GM21528 (cell line): ENCODE data around the gene FHOD3.
A peak's percentile ranks its signal among the peaks of the same experiment; 100 is the strongest.

ENCODE experiments used
- ATAC-seq: cut with Tn5 transposase; IDR thresholded peaks from one replicate; pipeline ENCODE4 v1.9.1; 2021; ENCODE audit warnings: mild to moderate bottlenecking, moderate library complexity; ENCODE audit not compliant: unreplicated experiment, low FRiP score

Gene FHOD3

DNA sequence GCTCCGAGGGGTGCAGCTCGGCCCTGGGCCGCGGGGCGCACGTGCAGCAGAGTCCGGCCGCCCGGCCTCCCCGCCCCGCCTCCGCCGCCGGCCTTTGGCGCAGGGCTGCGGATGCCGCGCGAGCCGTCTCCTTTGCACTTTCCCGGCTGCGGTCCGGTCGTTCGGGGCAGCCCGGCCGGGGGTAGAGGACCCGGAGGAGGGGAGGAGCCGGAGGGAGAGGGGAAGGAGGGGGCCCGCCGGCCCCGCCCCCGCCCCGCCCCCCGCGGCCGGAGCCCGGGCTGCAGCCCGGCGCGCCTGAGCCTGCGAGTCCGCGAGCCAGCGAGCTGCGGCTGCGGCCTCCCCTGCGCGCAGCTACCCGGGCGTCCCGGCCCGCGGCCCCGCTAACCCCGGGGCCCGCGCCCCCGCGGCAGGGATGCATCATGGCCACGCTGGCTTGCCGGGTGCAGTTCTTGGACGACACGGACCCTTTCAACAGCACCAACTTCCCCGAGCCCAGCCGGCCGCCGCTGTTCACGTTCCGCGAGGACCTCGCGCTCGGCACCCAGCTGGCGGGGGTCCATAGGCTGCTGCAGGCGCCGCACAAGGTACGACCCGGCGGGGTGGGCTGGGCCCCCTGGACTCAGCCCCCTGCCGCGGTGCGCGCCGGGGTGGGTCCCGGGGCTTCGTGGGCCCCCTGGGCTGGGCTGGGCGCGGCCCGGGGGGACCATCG, at the start of gene FHOD3:
TSS of gene FHOD3 (plus strand) at position 297 of the 709 bp plus-strand sequence. CDS start at position 420, 123 bp downstream.
- ATAC-seq, result peak; percentile 59

DNA sequence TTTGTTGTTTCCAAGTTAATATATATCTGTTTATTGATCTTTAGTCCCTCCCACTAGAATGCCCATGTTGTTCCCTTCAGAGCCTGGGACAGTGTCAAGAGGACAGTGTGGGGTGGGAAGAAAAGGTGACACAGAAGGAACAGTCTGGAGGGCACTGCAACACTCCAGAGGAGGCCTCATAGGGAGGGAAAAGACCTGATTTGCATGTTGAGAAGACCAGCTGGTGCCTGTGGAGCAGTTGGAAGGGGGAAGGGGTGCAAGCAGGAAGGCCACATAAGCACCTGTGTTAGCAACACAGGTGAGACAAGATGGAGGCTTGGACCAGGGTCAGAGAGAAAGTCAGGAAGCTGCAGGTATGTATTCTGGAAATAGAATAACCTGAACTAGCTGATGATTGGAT, 48.1 kb upstream of the FHOD3 start:
- ATAC-seq, result no peak

DNA sequence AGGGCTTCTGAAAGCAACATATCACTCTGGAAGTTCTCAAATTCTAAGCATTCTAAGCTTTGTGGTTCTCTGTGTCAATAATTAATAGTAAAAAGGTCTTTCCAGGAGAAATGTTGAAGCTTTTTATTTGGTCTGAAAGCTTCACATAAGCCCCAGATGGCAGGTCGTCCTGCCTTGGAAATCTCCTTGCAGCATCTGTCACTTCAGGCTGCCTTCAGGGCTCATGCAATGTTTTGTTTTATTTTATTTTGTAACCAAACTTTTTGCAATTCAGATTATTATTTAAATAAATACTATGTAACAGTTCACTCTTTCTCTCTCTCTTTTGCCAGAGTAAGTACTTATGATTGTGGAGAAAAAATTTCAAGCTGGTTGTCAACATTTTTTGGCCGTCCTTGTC, 46.7 kb upstream of the FHOD3 start:
- ATAC-seq, result no peak

DNA sequence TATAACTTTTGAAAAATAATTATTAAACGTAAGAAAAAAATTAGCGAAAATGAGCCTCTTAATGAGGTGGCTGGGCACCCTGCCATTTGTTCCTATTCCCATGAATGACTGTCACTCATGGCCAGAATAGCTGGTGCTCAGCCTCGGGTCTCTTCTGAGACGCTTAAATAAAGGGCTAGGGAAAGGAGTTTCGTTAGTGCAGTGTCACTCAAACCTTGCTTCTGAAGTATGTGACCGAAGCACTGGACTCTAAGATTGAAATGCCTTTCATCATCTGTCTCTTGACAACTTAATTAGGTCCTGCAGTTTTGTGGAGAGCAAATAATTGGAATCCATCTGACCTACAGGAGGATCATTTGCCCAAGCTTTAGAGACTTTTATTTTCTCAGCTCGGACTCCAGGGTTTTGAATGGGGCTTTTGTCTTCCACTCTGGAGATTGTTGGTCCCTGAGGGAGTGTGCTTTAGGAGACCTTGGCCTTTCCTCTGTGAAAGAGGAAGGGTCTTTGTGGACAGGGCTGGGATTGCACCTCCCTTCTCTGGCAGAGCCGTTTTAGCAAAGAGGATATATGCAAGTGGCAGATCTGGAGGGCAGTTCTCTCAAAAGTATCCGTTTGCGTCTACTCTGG, 42.3 kb upstream of the FHOD3 start:
- no peak for ATAC-seq

DNA sequence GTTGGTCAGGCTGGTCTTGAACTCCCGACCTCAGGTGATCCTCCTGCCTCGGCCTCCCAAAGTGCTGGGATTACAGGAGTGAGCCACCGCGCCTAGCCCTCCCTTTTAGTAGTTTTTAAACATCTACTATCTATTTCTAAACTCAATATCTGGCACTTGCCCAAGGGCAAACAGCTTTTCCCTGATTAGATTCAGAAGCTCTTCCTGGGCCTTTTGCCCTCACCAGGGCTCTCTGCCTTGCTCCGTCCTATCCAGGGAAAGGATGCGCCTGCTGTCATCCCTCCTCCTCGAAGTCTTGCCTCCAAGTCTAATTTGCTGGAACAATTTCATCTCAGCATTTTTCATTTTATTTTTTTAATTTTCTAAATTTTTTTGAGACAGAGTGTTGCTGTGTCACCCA, 41.4 kb upstream of the FHOD3 start:
- ATAC-seq, result no peak

DNA sequence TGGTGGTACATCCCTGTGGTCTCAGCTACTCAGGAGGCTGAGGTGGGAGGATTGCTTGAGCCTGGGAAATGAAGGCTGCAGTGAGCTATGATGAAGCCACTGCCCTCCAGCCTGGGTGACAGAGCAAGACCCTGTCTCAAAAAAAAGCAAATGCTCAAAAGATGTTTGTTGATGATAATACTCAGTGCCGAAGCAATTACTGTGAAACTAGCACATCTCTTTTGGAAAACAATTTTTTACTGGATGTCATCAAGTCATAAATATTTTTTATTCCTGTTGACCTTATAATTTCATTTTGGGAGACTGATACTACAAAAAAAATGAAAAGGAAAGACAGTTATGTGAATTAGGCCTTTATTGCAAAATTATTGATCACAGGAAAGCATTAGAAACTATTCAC, 34.5 kb upstream of the FHOD3 start:
- ATAC-seq, result no peak

DNA sequence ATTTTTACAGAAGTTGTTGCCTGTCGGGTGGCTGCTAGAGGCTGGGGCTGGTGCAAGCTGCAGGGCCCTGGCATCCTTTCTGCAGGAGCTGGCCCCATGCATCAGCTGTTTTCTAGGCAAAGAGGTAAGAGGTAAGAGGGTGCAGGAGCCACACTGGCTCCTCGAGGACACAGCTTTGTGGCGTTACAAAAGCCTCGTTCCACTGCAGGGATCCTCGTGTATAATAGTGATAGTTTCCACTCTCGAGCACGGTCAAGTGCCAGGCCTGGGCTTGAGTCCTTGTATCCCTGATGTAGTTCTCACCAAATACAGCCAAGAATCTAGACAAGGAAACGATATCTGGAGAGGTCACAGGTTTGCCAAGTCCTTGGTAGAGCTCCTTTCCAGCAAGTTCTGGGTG, 33.2 kb upstream of the FHOD3 start:
- no peak for ATAC-seq

DNA sequence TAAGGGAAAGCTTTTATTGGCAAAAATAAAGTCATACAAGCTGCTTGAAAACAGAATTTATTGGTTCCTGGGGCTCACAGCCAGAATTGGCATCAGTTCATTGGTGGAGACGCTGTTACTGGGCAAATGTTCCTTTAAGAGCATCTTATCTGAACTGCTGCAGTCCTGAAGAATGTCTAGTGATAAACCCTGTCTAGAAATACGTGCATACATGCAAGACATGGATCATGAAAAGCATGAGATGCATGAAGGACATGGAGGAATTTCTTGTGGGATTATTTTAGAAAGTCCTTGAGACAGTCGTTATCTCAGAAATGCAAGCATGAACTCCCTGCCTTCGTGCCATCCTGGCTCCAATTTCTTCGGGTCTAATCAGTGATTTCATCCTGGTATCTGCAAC, 32.5 kb upstream of the FHOD3 start:
- no peak for ATAC-seq

DNA sequence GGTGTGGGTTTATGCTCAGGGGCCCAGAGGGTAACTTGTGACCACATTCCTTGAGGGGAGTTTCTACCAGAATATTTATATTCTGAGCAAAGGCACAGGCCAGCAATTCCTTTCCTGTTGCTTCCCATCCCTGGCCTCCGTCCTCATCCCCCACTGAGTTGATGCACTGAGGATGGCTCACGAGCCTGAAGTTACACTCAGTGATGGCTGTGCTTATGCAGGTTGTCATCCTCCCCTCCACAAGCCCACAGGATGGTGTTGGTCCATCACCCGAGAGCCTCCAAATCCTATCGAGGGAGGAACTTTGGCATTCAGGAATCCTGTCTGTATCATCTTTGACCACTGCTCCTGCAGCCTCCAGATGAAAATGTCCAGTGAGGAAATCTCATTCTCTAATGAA, 28.4 kb upstream of the FHOD3 start:
- ATAC-seq, result no peak

DNA sequence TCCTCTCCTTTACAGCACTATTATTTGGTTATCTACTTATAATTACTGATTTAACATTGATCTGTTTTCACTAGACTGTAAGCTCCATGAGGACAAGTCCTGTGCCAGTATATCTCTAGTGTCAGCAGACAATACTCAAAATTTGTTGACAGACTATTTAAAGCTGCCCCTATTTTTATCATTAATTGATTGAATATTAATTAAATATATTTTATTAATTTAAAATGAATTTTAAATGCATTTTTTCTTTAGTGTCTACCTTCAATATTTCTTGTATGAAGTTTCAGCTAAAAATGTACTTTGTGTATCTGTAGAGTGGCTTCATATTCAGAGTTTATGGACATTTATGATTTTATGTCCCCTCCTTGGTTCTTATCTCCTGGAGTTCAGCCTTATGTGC, 26.4 kb upstream of the FHOD3 start:
- ATAC-seq, result no peak

DNA sequence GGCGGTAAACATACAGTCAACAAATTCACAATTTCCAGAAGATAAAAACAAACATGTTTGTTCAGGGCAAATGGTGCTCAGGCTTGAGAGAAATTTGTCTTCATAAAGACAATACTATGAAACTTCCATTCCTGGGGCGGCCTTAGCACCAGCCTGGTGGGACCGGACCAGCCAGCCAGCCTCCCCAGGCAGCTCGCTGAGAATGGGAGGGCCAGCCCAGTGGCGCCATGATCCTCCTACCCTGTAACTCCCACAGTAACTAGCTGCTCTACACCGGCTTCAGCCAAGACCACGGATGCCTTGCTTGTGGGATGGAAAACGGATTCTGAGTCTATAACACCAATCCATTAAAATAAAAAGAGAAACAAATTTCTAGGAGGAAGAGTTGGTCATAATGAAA, 24.2 kb upstream of the FHOD3 start:
- ATAC-seq, result no peak

DNA sequence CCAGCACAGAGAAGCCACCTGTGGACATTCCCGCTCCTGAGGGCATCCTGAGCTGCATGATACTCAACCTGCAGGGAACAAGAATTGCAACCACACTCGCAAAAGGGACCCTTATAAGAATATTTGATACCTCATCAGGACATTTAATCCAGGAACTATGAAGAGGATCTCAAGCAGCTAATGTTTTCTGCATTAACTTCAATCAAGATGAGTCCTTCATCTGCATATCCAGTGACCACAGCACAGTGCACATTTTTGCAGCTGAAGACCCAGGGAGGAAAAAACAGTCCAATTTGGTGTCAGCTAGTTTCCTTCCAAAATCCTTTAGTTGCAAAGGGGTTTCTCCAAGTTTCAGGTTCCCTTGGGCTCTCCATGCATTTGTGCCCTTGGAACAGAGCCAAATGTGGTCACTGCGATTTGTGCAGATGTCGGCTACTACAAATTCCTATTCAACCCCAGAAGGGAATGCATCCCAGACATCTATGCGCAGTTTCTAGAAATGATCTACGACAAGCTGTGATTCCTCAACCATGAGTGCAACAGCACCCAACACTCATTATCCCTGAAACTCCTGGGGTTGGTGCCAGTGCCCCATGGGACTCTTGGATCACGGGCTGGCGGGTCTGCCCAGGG, 23.3 kb upstream of the FHOD3 start:
- ATAC-seq, result no peak

DNA sequence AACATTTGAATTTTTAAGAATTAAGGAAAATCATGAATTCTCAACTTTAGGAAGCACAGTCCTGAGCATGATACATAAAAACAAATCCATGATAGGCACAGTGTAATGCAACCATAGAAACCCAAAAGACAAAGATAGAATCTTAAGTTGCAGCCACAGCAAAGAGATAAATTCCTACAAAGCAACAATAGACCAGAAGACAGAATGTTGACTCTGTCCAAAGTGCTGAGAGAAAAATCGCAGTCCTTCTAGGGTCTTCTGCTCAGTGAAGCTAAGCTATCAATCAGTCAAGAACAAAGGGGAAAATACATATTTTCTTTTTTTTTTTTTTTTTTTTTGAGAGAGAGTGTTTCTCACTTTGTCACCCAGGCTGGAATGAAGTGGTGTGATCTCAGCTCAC, 22.0 kb upstream of the FHOD3 start:
- ATAC-seq, result no peak

DNA sequence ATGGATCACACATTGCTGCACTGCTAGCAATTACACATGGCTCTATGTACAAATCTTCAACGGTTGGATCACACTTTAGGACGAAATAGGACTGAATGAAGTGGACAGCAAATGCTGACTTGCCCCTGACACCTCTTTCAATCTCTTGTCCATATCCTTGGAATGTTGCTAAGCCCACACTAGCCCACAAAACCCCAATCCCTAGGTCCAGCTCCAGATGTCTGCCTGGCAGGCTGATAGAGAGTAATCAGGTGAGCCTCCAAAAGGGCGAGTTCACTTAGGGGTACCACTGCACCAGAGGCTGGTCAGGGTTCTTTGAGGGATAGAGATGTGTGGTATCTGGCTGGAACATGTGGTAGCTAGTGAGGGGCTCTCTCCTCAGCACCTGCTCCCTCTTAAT, 18.5 kb upstream of the FHOD3 start:
- no peak for ATAC-seq

DNA sequence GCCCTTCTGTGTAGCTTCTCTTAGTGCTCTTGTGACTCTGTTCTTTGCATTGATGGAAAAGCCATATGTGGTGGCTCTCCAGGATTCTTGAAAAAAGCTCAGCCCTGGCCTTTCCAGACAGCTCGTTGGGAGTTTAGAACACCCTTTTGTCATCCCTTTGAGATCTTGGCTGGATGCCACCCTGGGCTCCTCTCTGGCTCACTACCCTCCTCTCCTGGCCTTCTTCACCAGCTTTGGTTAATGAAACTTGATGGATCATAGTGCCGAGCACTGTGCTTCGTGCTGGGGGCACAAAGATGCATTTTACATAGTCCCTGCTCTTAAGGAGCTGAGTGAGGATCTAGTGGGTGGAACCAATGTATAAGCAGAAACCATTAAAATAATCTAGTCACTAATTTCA, 15.6 kb upstream of the FHOD3 start:
- no peak for ATAC-seq

DNA sequence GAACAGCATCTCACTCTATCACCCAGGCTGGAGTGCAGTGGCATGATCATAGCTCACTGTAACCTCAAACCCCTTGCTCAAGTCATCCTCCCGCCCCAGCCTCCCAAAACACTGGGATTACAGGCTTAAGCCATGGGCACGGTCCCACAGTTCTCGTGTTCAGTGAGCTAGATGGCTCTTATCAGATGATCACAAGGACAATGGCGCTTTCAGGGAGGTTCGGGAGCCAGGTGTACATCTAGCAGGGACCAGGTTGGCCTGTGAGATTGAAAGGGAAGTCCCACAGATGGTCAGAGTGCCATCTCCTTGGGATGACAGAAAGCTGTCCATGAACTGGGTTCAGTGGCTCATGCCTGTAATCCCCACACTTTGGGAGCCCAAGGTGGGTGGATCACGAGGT, 14.1 kb upstream of the FHOD3 start:
- ATAC-seq, result no peak

DNA sequence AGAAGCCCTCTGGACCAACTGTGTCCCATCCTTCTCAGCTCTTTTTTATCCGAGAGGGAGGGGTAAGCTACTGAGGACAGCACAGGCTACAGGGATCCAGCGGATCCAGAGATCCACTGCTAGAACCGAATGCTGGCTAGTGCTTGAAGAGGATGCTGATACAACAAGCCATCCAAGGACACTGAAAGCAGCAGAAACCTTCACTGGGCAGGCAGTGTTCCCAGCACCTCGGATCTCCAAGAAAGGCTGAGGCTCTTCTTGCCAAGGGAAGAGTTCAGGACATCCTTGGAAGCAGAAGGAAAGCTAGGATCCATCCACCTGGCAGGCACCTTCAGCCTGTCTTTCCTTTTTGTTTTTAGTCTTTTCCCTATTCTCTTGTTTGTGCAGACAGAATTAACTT, 13.2 kb upstream of the FHOD3 start:
- no peak for ATAC-seq

DNA sequence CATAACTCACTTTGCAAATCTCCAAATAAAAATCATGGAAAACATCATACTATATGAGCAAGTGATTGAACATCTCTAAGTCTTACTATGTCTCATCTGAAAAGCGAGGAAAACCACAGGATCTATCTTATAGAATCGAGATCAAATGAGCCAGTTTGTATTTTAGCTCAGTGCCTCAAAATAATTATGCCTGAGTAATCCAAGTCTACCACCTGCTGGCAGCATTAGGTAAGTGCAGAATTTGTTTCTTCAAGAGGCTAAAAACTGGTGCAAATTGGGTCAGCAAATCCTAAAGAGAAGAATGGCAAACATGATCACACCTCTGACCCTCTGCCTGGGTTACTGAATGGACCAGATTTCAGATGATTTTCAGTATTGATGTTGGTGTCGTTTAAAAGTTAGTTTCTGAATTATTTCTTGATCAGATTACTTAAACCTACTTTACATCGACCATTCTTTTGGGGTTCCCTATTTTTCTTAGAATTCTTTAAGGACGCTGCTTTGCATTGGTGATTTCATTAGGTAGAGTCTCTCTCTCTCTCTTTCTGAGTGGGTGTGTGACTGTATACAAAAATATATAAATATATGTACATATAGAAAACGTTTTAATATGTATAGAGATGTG, 12.7 kb upstream of the FHOD3 start:
- no peak for ATAC-seq

DNA sequence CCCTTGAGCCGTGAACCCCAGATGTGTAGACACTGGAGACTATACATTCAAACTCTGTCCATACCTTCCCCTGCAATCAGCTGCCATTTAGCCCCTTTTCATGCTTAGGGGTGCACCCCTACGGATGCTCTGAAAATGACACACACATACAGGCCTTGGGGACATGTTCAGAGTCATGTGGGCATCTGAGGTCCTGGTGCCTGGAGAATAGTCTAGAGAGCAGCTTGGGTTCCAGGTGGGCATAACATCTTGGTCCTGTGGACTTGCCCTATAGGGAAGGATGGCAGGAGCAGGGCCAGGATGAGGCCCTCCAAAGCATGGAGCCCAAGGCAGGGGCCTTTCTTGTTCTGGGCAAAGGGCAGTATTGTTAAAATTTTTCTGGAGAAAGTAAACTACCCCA, 9.9 kb upstream of the FHOD3 start:
- no peak for ATAC-seq

DNA sequence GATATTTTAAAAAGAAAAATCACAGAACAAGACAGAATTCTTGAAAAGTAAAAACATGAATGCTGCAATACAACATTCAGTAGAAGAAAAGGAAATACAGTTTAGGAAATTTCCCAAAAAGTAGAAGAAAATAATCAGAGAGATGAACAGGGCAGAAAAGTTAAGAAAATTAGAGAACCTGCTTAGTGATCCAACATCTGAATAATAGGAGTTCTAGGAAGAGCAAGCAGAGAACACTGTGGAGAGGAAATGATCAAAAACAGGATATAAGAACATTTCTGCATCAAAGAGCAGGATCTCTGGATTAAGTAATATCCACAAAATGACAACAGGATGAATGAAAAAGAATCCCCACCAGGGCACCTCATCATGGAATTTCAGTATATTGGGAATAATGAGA, 8.8 kb upstream of the FHOD3 start:
- no peak for ATAC-seq

DNA sequence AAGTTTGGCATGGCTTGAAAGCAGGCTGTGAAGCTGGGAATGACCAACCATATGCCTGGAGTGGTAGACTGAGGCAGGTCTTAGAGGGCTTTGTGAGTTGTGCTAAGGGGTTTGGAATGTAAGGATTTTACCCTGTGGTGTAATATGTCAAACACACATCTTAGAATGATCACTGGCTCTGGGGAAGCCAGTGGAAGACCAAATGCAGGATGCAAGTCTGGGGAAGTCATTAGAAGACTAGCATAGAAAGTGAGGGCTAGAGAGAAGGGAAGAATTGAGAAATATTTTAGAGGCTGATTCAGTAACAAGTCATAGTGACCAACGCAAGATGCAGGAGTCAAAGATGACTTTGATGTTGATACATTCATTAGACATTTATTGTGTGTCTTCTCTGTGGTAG, 3.5 kb upstream of the FHOD3 start:
- no peak for ATAC-seq

DNA sequence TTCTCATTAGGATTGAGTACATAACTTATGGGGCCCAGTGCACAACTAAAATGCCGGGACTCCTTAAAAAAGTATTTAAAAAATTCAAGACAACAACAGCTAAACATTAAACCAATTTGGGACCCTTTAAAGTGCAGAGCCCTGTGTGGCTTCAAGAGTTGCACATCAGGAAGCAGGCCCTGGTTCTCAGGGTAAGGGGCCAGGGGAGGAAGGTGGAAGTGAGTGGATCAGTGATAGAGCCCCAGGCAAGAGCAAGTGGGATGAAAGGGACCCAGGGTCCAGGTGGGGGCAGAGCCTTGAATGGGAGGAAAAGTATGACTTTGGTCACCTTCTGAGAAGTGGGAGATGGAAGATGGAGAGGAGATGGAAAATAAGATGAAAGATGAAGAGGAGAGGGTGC, 2.3 kb upstream of the FHOD3 start:
- ATAC-seq, result no peak
